PC-3 (cell line): ENCODE data around the gene ABL1.
"Not testable (repeated sequence)": the region's sequence is repeated elsewhere in the genome, so short reads cannot be mapped to it uniquely, and the experiment has no call there.

ENCODE experiments used
- EZH2 ChIP-seq: fragments of 300-600 bp; sonication (generic); IDR thresholded peaks from one replicate; pipeline ENCODE4 v1.6.1; 2017; ENCODE audit warnings: antibody characterized with exemption, mild to moderate bottlenecking, low read length; ENCODE audit not compliant: unreplicated experiment
- EZH2phosphoT487 ChIP-seq: fragments of 300-600 bp; sonication (generic); IDR thresholded peaks from 2 replicates; pipeline ENCODE4 v1.6.1; 2018; ENCODE audit warnings: mild to moderate bottlenecking, antibody characterized with exemption, low read length, borderline replicate concordance
- TF ChIP-seq, protein P1 (sequence below): fragments of 300-600 bp; sonication (generic); conservative IDR thresholded peaks from 2 replicates; pipeline ENCODE4 v1.5.1; 2017; ENCODE audit warnings: antibody characterized with exemption, low read depth, mild to moderate bottlenecking, low read length

DNA sequence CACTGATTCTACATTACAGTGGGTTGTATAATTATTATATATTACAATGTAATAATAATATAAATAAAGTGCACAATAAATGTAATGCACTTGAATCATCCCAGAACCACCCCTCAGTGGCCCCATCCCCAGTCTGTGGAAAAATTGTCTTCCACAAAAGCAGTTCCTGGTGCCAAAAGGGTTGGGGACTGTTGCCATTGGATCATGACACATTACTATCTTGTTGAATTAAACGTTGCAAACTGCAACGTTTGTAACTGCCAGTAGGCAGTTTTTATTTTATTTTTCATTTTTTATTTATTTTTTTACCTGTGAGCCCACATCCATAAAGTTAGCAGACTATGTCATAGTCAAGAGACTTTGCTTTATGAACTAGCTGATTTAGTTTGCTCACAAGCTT is 41.0 kb upstream of the ABL1 start:
- TF ChIP-seq, protein P1, sequence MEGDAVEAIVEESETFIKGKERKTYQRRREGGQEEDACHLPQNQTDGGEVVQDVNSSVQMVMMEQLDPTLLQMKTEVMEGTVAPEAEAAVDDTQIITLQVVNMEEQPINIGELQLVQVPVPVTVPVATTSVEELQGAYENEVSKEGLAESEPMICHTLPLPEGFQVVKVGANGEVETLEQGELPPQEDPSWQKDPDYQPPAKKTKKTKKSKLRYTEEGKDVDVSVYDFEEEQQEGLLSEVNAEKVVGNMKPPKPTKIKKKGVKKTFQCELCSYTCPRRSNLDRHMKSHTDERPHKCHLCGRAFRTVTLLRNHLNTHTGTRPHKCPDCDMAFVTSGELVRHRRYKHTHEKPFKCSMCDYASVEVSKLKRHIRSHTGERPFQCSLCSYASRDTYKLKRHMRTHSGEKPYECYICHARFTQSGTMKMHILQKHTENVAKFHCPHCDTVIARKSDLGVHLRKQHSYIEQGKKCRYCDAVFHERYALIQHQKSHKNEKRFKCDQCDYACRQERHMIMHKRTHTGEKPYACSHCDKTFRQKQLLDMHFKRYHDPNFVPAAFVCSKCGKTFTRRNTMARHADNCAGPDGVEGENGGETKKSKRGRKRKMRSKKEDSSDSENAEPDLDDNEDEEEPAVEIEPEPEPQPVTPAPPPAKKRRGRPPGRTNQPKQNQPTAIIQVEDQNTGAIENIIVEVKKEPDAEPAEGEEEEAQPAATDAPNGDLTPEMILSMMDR: not testable (repeated sequence)
- not testable (repeated sequence) for TF ChIP-seq EZH2, EZH2phosphoT487
